Kidney epithelial cell (primary cell): ENCODE measurements around the gene SETD2. TPM values are rescaled to one million over a fixed set of nuclear protein-coding genes. Genes with fewer than 3 reads are reported as not detected.

Experiments used
- DNase-seq: peaks from one replicate; pipeline ENCODE4 v3.0.0-alpha.2; 2010; ENCODE audit warnings: low read depth
- H3K27me3 ChIP-seq: 2 replicates; pipeline ENCODE4 v1.6.0; 2011; ENCODE audit warnings: low read length; ENCODE audit not compliant: control insufficient read depth, insufficient read depth
- H3K36me3 ChIP-seq: 2 replicates; pipeline ENCODE4 v1.5.1; 2011; ENCODE audit warnings: low read length; ENCODE audit not compliant: control insufficient read depth, insufficient read depth
- H3K4me3 ChIP-seq: 2 replicates; pipeline ENCODE4 v1.5.1; 2011; ENCODE audit warnings: low read depth, mild to moderate bottlenecking, control low read depth, low read length
- total RNA-seq: library from RNA; depleted of rRNA; stranded (reverse); fragments of >200 nt; gene quantifications from 2 replicates; pipeline ENCODE4 v1.2.3, GENCODE V29; 2015
- TF ChIP-seq, protein P1 (sequence below): IDR thresholded peaks from 2 replicates; pipeline ENCODE4 v1.5.1; 2011; ENCODE audit warnings: mild to moderate bottlenecking, moderate library complexity, low read length, control low read depth, inconsistent platforms; ENCODE audit not compliant: insufficient read depth, poor library complexity, severe bottlenecking

Gene SETD2
- total RNA-seq, 1 donor from 2014 or later = 31.1 TPM

DNA sequence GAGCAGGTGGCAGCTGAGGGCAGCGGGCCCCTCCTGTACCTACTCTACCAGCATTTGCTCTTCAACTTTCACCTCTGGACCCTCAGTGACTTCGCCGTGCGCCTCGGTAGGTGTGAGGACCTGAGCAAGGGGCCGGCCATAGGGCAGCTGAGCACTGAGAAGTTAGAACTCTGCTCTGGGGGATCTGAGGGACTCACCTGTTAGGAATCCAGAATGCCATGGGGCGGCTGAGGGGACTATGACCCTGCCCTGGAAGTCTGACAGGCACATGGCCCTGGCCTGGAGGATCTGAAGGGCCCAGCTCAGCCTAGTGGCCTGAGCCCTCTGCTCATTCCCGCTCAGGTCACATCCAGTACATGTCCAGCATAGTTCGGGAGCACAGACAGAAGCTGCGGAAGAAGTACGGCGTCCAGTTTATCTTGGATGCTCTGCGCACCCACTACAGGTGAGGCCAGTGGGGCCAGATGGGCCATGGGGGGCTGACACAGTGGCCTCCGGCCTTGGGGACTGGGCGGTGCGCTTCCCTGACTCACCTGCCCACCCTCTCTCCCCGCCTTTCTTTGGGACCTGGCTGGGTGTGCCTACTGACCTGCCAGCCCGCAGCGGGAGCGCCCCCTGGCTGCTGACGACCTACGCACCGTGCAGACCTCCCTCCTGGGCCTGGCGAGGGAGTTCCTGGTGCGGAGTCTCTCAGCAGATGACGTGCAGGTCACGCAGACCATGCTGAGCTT lies 165.6 kb downstream of the SETD2 start:
- no peaks in the 10 kb centered on the region for H3K27me3 ChIP-seq
- peak; percentile 19 for DNase-seq
- no peaks in the 10 kb centered on the region for H3K36me3 ChIP-seq
- TF ChIP-seq, protein P1, sequence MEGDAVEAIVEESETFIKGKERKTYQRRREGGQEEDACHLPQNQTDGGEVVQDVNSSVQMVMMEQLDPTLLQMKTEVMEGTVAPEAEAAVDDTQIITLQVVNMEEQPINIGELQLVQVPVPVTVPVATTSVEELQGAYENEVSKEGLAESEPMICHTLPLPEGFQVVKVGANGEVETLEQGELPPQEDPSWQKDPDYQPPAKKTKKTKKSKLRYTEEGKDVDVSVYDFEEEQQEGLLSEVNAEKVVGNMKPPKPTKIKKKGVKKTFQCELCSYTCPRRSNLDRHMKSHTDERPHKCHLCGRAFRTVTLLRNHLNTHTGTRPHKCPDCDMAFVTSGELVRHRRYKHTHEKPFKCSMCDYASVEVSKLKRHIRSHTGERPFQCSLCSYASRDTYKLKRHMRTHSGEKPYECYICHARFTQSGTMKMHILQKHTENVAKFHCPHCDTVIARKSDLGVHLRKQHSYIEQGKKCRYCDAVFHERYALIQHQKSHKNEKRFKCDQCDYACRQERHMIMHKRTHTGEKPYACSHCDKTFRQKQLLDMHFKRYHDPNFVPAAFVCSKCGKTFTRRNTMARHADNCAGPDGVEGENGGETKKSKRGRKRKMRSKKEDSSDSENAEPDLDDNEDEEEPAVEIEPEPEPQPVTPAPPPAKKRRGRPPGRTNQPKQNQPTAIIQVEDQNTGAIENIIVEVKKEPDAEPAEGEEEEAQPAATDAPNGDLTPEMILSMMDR = peak; percentile 92
- H3K4me3 ChIP-seq = no peak overlapping the region

DNA sequence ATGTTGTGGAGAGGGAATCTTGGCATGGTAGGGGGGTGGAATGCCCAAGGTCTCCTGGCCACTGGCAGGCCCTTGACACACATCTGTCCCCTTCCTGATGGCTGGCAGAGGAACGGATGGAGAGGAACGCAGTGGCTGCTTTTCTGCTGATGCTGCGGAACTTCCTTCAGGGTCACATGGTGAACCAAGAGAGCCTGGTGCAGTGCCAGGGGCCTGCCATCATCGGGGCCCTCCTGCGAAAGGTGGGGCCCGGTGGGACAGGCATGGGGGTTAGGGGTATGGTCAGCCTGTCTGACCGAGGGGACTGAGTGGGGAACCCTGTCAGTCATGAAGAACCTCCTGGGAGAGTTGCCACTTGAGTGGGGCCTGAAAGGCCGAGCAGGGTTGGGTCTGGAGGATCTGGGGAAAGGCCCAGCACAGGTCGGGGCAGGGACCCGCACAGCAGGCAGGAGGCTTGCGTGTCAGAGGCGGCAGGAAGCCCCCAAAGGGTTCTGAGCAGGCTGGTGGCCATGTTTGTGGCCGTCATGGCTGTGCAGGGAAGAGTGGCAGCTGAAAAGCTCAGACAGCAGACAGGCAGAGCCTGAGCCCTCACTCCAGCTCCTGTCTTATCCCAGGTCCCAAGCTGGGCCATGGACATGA lies 166.3 kb downstream of the SETD2 start:
- Histone ChIP-seq H3K4me3 (no peak overlapping the region), H3K36me3 (no peaks in the 10 kb centered on the region), H3K27me3 (no peaks in the 10 kb centered on the region)
- DNase-seq = no peak
- TF ChIP-seq, protein P1 = no peak

DNA sequence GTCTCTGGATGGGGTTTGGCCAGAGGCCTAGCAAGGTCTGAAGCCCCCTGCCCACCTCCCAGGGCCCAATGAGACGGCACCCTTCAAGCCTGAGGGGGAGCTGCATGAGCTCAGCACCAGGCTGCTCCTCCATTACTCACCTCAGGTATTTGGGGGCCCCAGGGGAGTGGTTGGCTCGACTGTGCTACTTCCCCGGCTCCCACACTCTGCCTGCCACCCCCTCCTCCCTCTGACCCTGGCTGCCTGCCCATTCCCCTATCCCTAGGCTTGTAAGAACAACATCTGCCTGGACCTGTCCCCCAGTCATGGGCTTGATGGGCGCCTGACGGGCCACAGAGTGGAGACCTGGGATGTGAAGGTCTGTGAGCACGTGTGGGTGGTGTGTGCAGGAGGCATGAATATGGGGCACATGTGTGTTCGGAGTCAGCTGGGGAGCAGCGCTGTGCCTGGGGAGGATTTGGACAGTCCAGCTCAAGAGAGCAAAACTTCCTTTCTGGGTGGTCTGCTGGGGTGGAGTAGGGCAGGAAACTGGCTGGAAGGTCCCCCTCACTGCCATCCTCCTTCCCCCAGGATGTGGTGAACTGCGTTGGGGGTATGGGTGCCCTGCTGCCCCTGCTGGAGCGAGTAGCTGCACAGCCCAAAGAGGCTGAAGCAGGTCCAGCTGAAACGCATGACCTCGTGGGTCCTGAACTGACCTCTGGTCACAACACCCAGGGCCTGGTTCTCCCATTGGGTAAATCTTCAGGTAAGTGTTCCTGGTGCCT lies 167.0 kb downstream of the SETD2 start:
- TF ChIP-seq, protein P1 = no peak
- Histone ChIP-seq H3K27me3 (no peaks in the 10 kb centered on the region), H3K4me3 (no peak overlapping the region), H3K36me3 (no peaks in the 10 kb centered on the region)
- DNase-seq = no peak

DNA sequence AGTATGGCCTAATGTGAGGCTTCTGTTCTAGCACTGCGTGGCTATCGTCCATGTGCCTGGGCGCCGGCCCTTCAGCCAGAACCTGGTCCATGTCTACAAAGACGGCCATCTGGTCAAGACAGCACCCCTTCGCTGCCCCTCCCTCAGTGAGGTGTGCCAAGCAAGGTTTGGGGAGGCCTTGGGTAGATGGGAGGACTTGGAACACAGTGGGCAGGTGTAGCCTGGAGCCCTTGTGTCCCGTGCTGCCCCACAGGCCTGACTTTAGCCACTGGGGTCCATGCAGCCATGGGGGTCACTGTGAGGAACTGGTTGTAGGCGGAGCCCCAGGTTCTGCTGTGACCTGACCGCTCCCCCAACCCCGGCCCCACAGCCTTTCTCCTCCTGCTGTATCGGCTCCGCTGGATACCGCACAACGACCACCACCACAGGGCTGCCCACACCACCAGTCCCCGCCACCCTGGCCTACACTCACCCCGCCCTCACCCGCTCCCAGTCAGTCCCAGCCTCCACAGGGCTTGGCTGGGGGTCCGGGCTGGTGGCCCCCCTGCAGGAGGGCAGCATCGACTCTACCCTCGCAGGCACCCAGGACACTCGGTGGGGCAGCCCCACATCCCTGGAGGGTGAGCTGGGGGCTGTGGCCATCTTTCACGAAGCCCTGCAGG lies 167.9 kb downstream of the SETD2 start:
- no peaks in the 10 kb centered on the region for H3K27me3 ChIP-seq
- H3K36me3 ChIP-seq = no peaks in the 10 kb centered on the region
- H3K4me3 ChIP-seq = no peak overlapping the region
- no peak for DNase-seq
- TF ChIP-seq, protein P1 = no peak

DNA sequence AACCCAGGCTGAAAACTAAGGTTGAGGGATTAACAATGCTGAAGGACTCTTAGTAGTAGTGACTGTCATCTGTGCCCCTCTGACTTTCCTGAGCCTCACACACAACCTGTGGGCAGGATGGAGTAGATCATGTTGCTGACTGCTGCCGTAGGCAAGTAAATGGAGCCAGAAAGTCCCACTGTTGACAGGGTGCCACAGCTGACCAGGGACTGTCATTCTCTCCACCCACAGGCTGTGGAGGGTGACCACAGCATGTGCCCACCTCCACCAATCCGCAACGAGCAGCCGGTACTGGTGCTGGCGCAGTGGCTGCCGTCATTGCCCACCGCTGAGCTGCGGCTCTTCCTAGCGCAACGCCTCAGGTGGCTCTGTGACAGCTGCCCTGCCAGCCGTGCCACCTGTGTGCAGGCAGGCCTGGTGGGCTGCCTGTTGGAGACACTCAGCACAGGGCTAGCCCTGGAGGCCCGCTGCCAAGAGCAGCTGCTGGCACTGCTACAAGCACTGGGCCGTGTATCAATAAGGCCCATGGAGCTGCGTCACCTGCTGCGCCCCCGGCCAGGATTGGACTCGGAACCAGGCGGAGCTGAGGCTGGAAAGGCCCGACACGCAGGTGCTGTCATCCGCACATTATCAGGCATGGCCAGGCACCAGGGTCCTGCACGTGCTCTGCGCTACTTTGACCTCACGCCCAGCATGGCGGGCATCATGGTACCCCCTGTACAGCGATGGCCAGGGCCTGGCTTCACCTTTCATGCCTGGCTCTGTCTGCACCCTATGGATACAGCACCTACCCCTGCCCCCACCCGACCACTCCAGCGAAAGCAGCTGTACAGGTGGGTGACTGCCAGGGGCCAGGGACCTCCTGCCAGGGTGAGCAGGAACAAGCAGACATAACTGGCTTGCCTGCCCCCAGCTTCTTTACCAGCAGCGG lies 168.8 kb downstream of the SETD2 start:
- TF ChIP-seq, protein P1 = no peak
- Histone ChIP-seq H3K27me3 (no peaks in the 10 kb centered on the region), H3K36me3 (no peaks in the 10 kb centered on the region), H3K4me3 (no peak overlapping the region)
- no peak for DNase-seq
